Right lobe of liver (tissue), 6 donors: ENCODE data around the gene TMEM123. TPM values are rescaled to one million over a fixed set of nuclear protein-coding genes. Genes with fewer than 3 reads are reported as not detected.

Experiments
- ATAC-seq, 4 donors: fragments of 200-7000 bp; cut with Tn5 transposase; one replicate each; pipeline ENCODE4 v1.9.1; 2020; ENCODE audit warnings: mild to moderate bottlenecking in 4 of 4, moderate library complexity in 4 of 4
- DNase-seq, 3 donors: peaks; one replicate each; pipeline ENCODE4 v3.0.0-alpha.2; 2020
- H3K27ac ChIP-seq, 3 donors: fragments of 200-600 bp; one replicate each; pipeline ENCODE4 v1.8.0; 2022
- H3K27me3 ChIP-seq, 2 donors: fragments of 200-600 bp; one replicate each; pipeline ENCODE4 v1.8.0; 2022
- H3K36me3 ChIP-seq, 4 donors: fragments of 200-600 bp; sonication (generic) in 1 of 4; one replicate each; pipeline versions ENCODE4 v1.5.1 to v1.8.0; 2017 to 2022; ENCODE audit warnings: control low read depth in 1 of 4
- H3K4me1 ChIP-seq, 4 donors: fragments of 200-600 bp; sonication (generic) in 1 of 4; one replicate each; pipeline versions ENCODE4 v1.5.1 to v1.8.0; 2017 to 2022; ENCODE audit warnings: control low read depth in 1 of 4
- H3K4me3 ChIP-seq, 3 donors: fragments of 200-600 bp; one replicate each; pipeline ENCODE4 v1.8.0; 2022
- H3K9me3 ChIP-seq, 4 donors: fragments of 200-600 bp; sonication (generic) in 1 of 4; one replicate each; pipeline versions ENCODE4 v1.5.1 to v1.8.0; 2017 to 2022; ENCODE audit warnings: control low read depth in 1 of 4
- POLR2A ChIP-seq: fragments of 450-650 bp; IDR thresholded peaks from one replicate; pipeline ENCODE4 v1.6.1; 2017; ENCODE audit warnings: antibody characterized with exemption, mild to moderate bottlenecking
- WGBS: methylation state at CpG from one replicate; pipeline ENCODE4 v1.1.6; 2018; ENCODE audit warnings: low coverage, low lambda C conversion rate; ENCODE audit not compliant: insufficient coverage; ENCODE audit errors: missing lambda C conversion rate; 5-methylcytosine and 5-hydroxymethylcytosine counted together
- intact Hi-C, 2 donors: fragments of 100-400 bp; cut with DNase I; formaldehyde crosslinking; loops; one replicate each; pipeline versions ENCODE4 v1.11.2 to v1.14.1; 2022
- total RNA-seq, 6 experiments: library from RNA; depleted of rRNA in 2 of 6; stranded (reverse); fragments of >200 nt in 2 of 6; fragmentation: NEBNext Ultra II Directional in 3 of 6; extraction: Animal tissue kit (Norgen Biotek cat#: 25700) in 3 of 6; gene quantifications; one replicate each; pipeline versions ENCODE4 v1.1.0 to v1.2.4, GENCODE V29; 2016 to 2023
- TF ChIP-seq, protein P1 (sequence below), 4 donors: fragments of 200-600 bp in 3 of 4; fragments of 450-650 bp in 1 of 4; IDR thresholded peaks; one replicate each; pipeline versions ENCODE4 v1.5.1 to v1.8.0; 2016 to 2022; ENCODE audit warnings: antibody characterized with exemption in 4 of 4, mild to moderate bottlenecking in 2 of 4
- donor health status: DM: no; HTN: yes; CAD: no.
- donor health status: DM: no; HTN: no; CAD: no.
- donor health status: DM: no; HTN: no; CAD: no.
- donor health status: DM: no; HTN: yes; CAD: no.
- donor health status: DM: no; HTN: yes; CAD: no.

The TMEM123 gene
- total RNA-seq, 6 experiments from 2014 or later, result 173 to 557 (median 229) TPM

DNA sequence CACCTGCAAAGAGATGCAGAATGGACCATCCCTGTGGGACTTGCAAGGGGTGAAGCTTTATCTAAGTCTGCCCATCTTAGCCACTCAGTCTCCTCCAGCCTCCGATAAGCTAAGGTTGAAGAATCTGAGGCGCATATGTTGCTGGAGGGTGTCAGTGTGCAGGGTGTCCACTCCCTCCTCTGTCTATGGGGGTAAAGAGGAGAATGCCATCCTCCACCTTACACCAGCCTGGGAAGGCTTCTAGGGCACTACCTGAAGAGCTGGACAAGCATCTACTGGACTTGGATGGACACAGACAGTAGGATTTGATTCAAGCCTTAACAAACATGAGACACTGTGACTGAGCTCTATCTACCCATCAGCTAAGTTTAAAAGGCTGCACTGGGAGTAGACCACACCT, 46.5 kb downstream of the TMEM123 start:
- Histone ChIP-seq H3K4me1 (peaks cover 0 to 8% (median 0%) of the 10 kb centered on the region in 4 donors), H3K36me3 (peaks cover 0 to 13% (median 9%) of the 10 kb centered on the region in 4 donors), H3K4me3 (no peak overlapping the region), H3K27me3 (no peaks in the 10 kb centered on the region), H3K9me3 (no peaks in the 10 kb centered on the region), H3K27ac (no peak overlapping the region)
- no peak for DNase-seq
- intact Hi-C loops, result no loop called here
- WGBS, result 100% methylated on average over 1 of the region's 2 CpGs
- ATAC-seq, result peak in 1 of 4 donors; percentile 20
- TF ChIP-seq, protein P1, sequence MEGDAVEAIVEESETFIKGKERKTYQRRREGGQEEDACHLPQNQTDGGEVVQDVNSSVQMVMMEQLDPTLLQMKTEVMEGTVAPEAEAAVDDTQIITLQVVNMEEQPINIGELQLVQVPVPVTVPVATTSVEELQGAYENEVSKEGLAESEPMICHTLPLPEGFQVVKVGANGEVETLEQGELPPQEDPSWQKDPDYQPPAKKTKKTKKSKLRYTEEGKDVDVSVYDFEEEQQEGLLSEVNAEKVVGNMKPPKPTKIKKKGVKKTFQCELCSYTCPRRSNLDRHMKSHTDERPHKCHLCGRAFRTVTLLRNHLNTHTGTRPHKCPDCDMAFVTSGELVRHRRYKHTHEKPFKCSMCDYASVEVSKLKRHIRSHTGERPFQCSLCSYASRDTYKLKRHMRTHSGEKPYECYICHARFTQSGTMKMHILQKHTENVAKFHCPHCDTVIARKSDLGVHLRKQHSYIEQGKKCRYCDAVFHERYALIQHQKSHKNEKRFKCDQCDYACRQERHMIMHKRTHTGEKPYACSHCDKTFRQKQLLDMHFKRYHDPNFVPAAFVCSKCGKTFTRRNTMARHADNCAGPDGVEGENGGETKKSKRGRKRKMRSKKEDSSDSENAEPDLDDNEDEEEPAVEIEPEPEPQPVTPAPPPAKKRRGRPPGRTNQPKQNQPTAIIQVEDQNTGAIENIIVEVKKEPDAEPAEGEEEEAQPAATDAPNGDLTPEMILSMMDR (IDR thresholded peaks at IDR 0.05), result no peak
- no peak for TF ChIP-seq POLR2A

DNA sequence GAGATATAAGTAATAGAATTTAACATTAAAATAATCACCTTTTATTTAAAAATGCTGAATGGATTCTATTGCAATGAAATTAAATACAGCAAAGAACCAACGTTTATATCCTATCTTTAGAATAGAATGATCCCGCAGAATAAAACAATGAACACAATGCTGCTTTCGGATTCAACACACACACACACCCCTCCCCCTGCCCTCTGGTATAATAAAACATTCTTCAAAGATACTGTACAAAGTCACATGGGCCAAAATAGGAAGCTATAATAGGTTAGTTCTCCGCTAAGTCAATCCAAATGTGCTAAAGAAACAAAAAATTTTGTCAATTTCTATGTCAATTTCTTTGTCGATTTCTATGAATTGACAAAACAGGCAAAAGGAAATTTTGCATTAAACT, 47.1 kb downstream of the TMEM123 start:
- 87% methylated on average over 5 of the region's 5 CpGs for WGBS
- Histone ChIP-seq H3K4me1 (peaks cover 0 to 8% (median 0%) of the 10 kb centered on the region in 4 donors), H3K36me3 (peaks cover 0 to 19% (median 11%) of the 10 kb centered on the region in 4 donors), H3K27me3 (no peaks in the 10 kb centered on the region), H3K9me3 (no peaks in the 10 kb centered on the region), H3K27ac (no peak overlapping the region), H3K4me3 (no peak overlapping the region)
- intact Hi-C loops, result no loop called here
- TF ChIP-seq, protein P1 (IDR thresholded peaks at IDR 0.05), result no peak
- no peak for TF ChIP-seq POLR2A
- DNase-seq, result no peak
- ATAC-seq, result no peak

DNA sequence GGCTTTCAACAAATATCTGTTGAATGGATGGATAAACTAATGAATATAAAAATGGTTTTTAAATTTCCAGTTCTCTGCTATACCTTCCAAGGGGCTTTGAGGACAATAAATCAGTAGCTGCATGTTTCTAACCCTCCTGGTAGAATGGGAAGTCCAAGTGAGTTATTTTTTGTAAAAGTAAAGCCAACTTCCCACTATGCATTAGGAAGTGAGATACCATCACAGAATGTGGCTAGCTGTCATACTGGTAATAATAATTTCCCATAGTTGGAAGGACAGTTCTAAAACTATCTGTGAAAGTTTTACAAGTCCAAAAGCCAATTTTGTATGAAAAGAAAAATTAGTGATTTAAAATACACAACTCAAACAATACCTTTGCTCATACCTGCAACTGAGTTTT, 50.0 kb downstream of the TMEM123 start:
- H3K4me3 ChIP-seq, result no peak overlapping the region
- TF ChIP-seq POLR2A, result no peak
- TF ChIP-seq, protein P1 (IDR thresholded peaks at IDR 0.05), result no peak
- intact Hi-C loops, result no loop called here
- ATAC-seq (peak in 1 of 4 donors; percentile 16), DNase-seq (no peak)
- no peak overlapping the region for H3K27ac ChIP-seq
- no peaks in the 10 kb centered on the region for H3K27me3 ChIP-seq
- H3K4me1 ChIP-seq, result peaks cover 0 to 4% (median 0%) of the 10 kb centered on the region in 4 donors
- peaks cover 0 to 41% (median 10%) of the 10 kb centered on the region in 4 donors for H3K36me3 ChIP-seq
- no peaks in the 10 kb centered on the region for H3K9me3 ChIP-seq

DNA sequence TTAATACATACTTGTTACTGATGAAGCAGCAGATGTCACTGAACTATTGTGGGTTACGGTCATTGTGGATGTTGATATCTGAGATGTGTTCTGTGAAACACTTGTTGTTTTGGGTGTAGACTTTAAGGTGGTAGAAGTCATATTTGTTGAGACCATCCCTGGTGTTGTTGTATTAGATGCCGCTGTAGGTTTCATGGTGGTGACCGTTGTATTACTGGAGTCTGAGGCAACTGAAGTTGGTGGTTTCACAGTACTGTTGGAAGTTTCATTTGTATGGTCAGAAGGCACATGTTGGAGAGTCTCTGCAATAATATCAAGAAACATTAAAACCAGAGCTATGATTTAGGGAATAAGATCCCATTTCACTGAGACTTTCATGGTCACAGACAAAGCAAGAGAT, 50.7 kb downstream of the TMEM123 start:
- TF ChIP-seq, protein P1 (IDR thresholded peaks at IDR 0.05), result no peak
- no peak for TF ChIP-seq POLR2A
- Histone ChIP-seq H3K27me3 (no peaks in the 10 kb centered on the region), H3K36me3 (peaks cover 0 to 47% (median 10%) of the 10 kb centered on the region in 4 donors), H3K4me1 (no peaks in the 10 kb centered on the region), H3K4me3 (no peak overlapping the region), H3K27ac (no peak overlapping the region), H3K9me3 (no peaks in the 10 kb centered on the region)
- intact Hi-C loops, result no loop called here
- DNase-seq (no peak), ATAC-seq (no peak)
- WGBS, result 82% methylated on average over 2 of the region's 3 CpGs

DNA sequence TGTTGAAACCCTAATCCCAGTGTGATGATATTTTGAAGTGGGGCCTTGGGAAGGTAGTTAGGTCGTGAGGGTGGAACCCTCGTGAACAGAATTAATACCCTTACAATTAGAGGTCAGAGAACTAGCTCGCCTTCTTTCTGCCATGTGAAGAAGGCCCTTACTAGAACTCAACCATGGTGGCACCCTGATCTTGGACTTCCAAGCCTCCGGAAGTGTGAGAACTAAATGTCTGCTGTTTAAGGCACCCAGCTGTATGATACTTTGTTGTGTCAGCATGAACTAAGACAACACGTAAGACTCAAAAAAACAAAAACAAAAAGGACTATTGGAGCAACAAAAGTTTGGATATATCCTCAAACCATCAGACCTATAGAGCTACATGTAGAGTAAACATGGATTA, 52.0 kb downstream of the TMEM123 start:
- H3K4me1 ChIP-seq, result no peaks in the 10 kb centered on the region
- WGBS, result 94% methylated on average over 5 of the region's 5 CpGs
- ATAC-seq (no peak), DNase-seq (no peak)
- H3K27me3 ChIP-seq, result no peaks in the 10 kb centered on the region
- no peak overlapping the region for H3K4me3 ChIP-seq
- no peaks in the 10 kb centered on the region for H3K9me3 ChIP-seq
- TF ChIP-seq, protein P1 (IDR thresholded peaks at IDR 0.05), result no peak
- TF ChIP-seq POLR2A, result no peak
- peaks cover 0 to 53% (median 12%) of the 10 kb centered on the region in 4 donors for H3K36me3 ChIP-seq
- intact Hi-C loops, result no loop called here
- H3K27ac ChIP-seq, result no peak overlapping the region
